ENCODE results near the gene INO80C.

The INO80C gene

DNA sequence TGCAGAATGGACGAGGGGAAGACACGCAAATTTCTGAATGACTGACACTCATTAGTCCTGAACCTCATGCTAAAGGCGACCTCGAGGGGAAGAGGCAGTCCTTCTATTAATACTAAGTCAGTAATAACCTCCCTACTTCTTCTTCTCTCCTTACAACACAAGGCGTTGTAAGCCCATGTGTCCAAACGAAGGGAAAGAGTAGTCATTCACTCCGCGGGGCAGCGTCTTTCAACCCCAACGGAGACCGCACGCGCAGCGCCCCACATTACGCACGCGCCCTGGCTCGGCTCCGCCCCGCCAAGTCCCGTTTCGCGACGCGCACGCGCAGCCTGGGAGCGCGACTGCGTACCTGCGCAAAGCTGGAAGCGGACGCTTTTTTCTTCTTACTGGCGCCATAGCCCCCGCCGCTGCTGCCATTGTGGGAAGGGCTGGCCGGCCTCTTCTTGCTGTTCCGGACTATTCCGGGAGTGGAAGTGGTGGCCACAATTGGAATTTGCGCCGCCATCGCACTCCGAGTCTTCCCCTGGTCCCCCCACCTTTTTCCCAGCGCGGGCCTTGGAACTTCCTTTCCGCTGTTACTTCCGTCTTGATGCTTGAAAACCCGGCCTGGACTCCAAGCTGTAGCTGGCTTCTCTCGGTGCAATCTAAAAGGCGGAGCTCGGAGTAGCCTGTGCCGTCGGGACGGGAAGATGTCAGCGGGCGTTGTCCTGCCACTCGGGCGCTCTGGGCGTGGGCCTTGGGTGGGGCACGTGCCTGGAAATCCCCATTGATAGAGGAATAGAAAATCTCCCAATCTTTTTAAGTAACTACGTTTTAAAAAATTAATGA is at the start of gene INO80C:
INO80C (minus strand) TSS at position 591 of the 828 bp plus-strand sequence; CDS start at position 505, 86 bp downstream.
- peak; percentile 71 for DNase-seq (ENCODE audit: insufficient read length, low spot score)
- peak; percentile 72 for TF ChIP-seq POLR2A (IDR thresholded peaks at IDR 0.05; ENCODE audit: low read depth, low read length)
- FAIRE-seq: no peak

DNA sequence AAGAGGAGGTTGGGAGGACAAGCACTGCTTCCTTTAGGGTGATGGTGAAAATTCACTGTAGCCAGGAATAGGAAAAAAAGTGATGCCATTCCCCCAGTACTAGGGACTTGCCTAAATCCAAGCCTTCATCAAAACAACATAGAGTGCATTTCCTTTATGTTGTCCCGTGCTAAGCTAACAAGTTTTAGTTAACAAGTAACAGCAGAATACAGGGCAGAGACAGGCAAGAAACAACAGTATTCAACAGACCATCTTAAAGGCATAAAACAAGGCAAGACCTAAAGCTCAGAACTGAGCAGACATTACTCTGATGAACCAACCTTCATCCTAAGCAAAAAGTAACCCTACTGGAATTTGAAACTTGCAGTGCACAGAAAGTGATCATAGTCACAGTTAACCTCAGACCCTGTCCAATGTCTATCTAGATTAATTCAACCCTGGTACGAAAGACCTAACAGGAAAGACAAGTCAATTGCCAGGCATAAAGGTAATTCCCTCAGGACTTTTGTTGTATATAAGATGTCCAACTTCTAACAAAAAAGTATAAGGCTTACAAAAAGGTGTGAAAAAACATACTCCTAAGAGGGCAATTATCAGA is 49.3 kb upstream of the INO80C start:
- FAIRE-seq (no peak), DNase-seq (ENCODE audit: insufficient read length, low spot score) (no peak)
- no peak for TF ChIP-seq POLR2A (IDR thresholded peaks at IDR 0.05; ENCODE audit: low read depth, low read length)

DNA sequence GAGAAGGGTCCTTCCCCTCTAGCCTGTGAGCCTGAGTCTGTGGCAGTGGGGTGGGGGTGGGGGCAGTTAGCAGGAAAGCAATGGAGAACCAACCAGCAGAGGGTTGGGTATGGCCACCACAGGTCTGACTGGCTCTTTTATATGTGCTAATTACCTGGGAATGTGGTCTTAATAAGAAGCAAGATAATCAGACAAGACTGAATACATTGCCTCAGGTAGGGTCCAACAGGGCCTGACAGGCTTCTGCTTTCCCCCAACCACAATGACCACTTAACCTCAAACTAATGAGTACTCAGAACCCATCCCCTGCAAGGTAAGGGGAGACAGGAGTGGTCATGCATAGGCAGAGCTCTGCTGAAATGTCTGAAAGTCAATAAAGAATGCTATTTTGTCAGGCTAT is 44.6 kb upstream of the INO80C start:
- FAIRE-seq (no peak), DNase-seq (ENCODE audit: insufficient read length, low spot score) (no peak)
- no peak for TF ChIP-seq POLR2A (IDR thresholded peaks at IDR 0.05; ENCODE audit: low read depth, low read length)

DNA sequence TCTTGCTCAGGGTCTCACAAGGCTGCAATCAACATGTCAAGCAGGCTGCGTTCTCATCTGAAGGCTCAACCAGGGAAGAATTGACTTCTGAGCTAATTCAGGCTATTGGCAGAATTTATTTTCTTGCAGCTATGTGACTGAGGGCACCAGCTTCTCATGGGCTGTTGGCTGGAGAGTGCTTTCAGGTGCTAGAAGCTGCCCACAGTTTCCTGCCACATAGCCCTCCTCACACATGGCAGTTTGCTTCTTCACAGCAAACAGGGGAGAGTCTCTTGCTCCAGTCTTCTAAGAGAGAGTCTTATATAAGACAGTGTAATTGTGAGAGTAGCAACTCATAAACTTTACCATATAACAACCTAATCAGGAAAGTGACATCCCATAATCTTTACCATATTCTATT is 37.5 kb upstream of the INO80C start:
- FAIRE-seq: no peak
- no peak for DNase-seq (ENCODE audit: insufficient read length, low spot score)
- no peak for TF ChIP-seq POLR2A (IDR thresholded peaks at IDR 0.05; ENCODE audit: low read depth, low read length)

GRCh38 chr18:35533916-35534405 is 36.2 kb upstream of the INO80C start:
- no peak for TF ChIP-seq POLR2A (IDR thresholded peaks at IDR 0.05; ENCODE audit: low read depth, low read length)
- DNase-seq (ENCODE audit: insufficient read length, low spot score) (no peak), FAIRE-seq (no peak)

DNA sequence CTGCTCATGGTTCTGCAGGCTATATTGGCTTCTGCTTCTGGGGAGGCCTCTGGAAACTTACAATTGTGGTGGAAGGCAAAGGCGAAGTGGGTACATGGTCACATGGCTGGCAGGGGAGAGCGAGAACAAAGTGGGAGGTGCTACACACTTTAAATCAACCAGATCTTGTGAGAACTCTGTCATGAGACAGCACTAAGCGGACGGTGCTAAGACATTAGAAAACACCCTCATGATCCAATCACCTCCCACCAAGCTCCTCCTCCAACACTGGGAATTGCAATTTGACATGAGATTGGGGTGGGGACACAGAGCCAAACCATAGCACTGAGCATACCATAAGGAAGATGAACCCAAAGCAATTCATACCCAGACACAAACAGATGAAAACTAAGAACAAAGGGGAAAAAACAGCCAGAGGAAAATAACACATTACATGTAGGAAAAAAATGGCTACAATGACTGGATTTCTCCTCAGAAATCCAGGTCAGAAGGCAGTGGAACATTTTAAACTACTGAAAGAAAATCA is 31.1 kb upstream of the INO80C start:
- no peak for DNase-seq (ENCODE audit: insufficient read length, low spot score)
- no peak for FAIRE-seq
- TF ChIP-seq POLR2A (IDR thresholded peaks at IDR 0.05; ENCODE audit: low read depth, low read length): no peak

DNA sequence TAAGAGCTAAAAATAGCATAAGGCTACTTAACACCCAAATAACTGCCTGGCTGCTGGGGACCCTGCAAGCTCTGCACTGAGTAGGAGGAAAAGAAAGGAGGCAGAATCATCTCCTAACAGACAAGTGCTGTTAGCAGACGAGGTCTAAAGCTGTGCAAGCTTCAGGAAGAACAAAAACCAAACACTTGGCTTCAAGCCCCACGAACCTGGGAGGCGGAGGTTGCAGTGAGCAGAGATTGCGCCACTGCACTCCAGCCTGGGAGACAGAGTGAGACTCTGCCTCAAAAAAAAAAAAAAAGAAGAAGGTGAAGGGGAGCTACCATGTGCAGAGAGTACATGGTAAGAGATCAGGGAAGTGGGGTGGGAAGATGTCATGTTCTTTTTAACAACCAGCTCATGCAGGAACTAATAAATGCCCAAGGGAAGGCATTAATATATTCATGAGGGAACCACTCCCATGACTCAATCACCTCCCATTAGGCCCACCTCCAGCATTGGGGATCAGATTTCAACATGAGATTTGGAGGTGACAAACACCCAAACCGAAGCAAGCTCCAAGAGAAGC is 28.8 kb upstream of the INO80C start:
- FAIRE-seq (no peak), DNase-seq (ENCODE audit: insufficient read length, low spot score) (no peak)
- no peak for TF ChIP-seq POLR2A (IDR thresholded peaks at IDR 0.05; ENCODE audit: low read depth, low read length)

DNA sequence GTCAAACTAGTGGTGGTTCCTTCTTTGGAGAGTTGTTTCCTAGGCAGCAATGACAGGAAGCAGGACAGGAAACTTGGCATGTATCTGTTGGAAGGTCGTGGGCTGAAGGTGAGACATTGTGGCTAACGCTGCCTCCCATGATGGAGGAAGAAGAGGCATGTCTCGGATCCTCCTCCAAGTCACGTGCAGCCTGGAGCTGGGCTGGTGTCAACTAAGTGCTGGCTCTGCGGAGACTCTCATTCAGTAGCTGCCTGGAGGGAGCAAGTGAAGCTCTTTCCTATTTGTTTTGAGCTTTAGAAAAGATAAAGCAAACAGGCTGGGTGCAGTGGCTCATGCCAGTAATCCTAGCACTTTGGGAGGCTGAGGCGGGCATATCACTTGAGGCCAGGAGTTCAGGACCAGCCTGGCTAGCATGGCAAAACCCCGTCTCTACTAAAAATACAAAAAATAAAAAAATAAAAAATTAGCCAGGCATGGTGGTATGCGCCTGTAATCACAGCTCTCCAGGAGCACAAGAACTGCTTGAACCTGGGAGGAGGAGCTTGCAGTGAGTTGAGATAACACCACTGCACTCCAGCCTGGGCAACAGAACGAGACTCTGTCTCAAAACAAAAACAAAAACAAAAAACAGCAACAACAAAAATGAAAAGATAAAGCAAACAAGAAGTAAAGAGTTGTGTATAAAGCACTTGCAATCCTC is 28.2 kb upstream of the INO80C start:
- FAIRE-seq: no peak
- TF ChIP-seq POLR2A (IDR thresholded peaks at IDR 0.05; ENCODE audit: low read depth, low read length): no peak
- no peak for DNase-seq (ENCODE audit: insufficient read length, low spot score)

GRCh38 chr18:35524226-35524625 is 26.5 kb upstream of the INO80C start:
- FAIRE-seq (no peak), DNase-seq (ENCODE audit: insufficient read length, low spot score) (no peak)
- no peak for TF ChIP-seq POLR2A (IDR thresholded peaks at IDR 0.05; ENCODE audit: low read depth, low read length)

GRCh38 chr18:35522130-35522959 is 24.6 kb upstream of the INO80C start:
- no peak for FAIRE-seq

GRCh38 chr18:35521133-35521532 is 23.4 kb upstream of the INO80C start:
- DNase-seq (ENCODE audit: insufficient read length, low spot score) (no peak), FAIRE-seq (no peak)
- TF ChIP-seq POLR2A (IDR thresholded peaks at IDR 0.05; ENCODE audit: low read depth, low read length): no peak

More at GRCh38 chr18:35522130-35522959, 24.6 kb upstream of the INO80C start:
- no peak for DNase-seq (ENCODE audit: insufficient read length, low spot score)
- TF ChIP-seq POLR2A (IDR thresholded peaks at IDR 0.05; ENCODE audit: low read depth, low read length): no peak

GRCh38 chr18:35519148-35519899 is 21.6 kb upstream of the INO80C start:
- FAIRE-seq: no peak
- TF ChIP-seq POLR2A (IDR thresholded peaks at IDR 0.05; ENCODE audit: low read depth, low read length): no peak
- DNase-seq (ENCODE audit: insufficient read length, low spot score): no peak

All from H54 (cell line).